ENCODE results near the gene TECTB.

DNA sequence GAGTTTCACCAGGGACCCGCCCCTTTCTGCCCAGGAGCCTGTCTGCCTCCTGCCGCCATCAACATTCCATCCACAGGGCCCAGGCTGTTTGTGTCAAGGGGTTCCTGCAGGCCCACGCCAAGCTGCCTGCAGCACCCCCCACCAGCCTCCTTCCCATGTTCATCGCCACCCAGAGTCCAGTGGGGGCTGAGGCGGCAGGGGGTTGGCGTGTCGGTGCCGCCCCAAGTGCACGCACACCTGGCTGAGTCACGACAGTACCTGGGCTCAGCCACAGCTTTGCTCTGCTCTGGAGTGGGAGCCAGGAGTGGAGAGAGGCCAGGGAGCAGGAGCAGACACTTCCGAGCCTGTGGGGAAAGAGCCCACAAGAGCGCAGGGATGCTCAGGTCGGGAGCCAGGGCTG lies 42.8 kb upstream of the TECTB start:
- TF ChIP-seq EZH2 (IDR thresholded peaks at IDR 0.05; ENCODE audit: insufficient read depth, poor library complexity, severe bottlenecking) (no peak), EZH2phosphoT487 (IDR thresholded peaks at IDR 0.05; ENCODE audit: insufficient read depth, low read depth) (no peak)

All from GM23248 (cell line).